Body of pancreas (tissue), 4 donors: ENCODE data around the gene MTCL3.

Source experiments
- ATAC-seq: fragments of 150-250 bp; one replicate; pipeline ENCODE4 v1.9.1; 2016
- DNase-seq, 4 donors: peaks; one replicate each; pipeline ENCODE4 v3.0.0-alpha.2; 2019
- H3K27ac ChIP-seq, 4 donors: fragments of 200-600 bp; sonication (generic); 1 replicate in 3 of 4; 2 replicates in 1 of 4; pipeline versions ENCODE4 v1.5.1 to v1.6.1; 2016 to 2019; ENCODE audit warnings: mild to moderate bottlenecking in 1 of 4, mixed read lengths in 1 of 4, moderate library complexity in 1 of 4
- H3K27me3 ChIP-seq, 2 donors: fragments of 200-600 bp; sonication (generic); one replicate each; pipeline ENCODE4 v1.6.0; 2016; ENCODE audit warnings: mild to moderate bottlenecking in 1 of 2
- H3K36me3 ChIP-seq, 2 donors: fragments of 200-600 bp; sonication (generic); replicated peaks in 1 of 2; 2 replicates each; pipeline ENCODE4 v1.5.1; 2016; ENCODE audit warnings: low read depth in 2 of 2; ENCODE audit not compliant: insufficient read depth in 1 of 2
- H3K4me1 ChIP-seq: fragments of 200-600 bp; sonication (generic); one replicate; pipeline ENCODE4 v1.6.0; 2016
- H3K4me3 ChIP-seq, 2 donors: fragments of 200-600 bp; sonication (generic); 1 replicate in 1 of 2; 2 replicates in 1 of 2; pipeline ENCODE4 v1.5.1; 2016 to 2019
- H3K9me3 ChIP-seq, 3 donors: fragments of 200-600 bp; sonication (generic); 1 replicate in 2 of 3; 2 replicates in 1 of 3; pipeline ENCODE4 v1.5.1; 2016
- POLR2A ChIP-seq, 3 donors: fragments of 450-650 bp; IDR thresholded peaks; one replicate each; pipeline ENCODE4 v1.6.1; 2016; ENCODE audit warnings: antibody characterized with exemption in 3 of 3, mild to moderate bottlenecking in 2 of 3
- WGBS, 2 donors: methylation state at CpG; one replicate each; pipeline ENCODE4 v1.1.5; 2017; 5-methylcytosine and 5-hydroxymethylcytosine counted together
- intact Hi-C: fragments of 100-400 bp; cut with DNase I; formaldehyde crosslinking; loops from one replicate; pipeline ENCODE4 v1.15.1; 2023
- TF ChIP-seq, protein P1 (sequence below), 7 experiments: fragments of 450-650 bp in 4 of 7; fragments of 200-600 bp in 3 of 7; sonication (generic) in 3 of 7; IDR thresholded peaks; one replicate each; pipeline ENCODE4 v1.5.1; 2016 to 2019; ENCODE audit warnings: antibody characterized with exemption in 7 of 7

Gene MTCL3

GRCh38 chr6:127497410-127497809 lies 21.7 kb downstream of the MTCL3 start:
- H3K27me3 ChIP-seq, result no peaks in the 10 kb centered on the region
- no peak for ATAC-seq
- H3K27ac ChIP-seq, result no peak overlapping the region
- H3K36me3 ChIP-seq, result no peaks in the 10 kb centered on the region
- no peak overlapping the region for H3K4me3 ChIP-seq
- no peaks in the 10 kb centered on the region for H3K4me1 ChIP-seq
- intact Hi-C loops, result no loop called here
- H3K9me3 ChIP-seq, result no peaks in the 10 kb centered on the region
- TF ChIP-seq, protein P1, sequence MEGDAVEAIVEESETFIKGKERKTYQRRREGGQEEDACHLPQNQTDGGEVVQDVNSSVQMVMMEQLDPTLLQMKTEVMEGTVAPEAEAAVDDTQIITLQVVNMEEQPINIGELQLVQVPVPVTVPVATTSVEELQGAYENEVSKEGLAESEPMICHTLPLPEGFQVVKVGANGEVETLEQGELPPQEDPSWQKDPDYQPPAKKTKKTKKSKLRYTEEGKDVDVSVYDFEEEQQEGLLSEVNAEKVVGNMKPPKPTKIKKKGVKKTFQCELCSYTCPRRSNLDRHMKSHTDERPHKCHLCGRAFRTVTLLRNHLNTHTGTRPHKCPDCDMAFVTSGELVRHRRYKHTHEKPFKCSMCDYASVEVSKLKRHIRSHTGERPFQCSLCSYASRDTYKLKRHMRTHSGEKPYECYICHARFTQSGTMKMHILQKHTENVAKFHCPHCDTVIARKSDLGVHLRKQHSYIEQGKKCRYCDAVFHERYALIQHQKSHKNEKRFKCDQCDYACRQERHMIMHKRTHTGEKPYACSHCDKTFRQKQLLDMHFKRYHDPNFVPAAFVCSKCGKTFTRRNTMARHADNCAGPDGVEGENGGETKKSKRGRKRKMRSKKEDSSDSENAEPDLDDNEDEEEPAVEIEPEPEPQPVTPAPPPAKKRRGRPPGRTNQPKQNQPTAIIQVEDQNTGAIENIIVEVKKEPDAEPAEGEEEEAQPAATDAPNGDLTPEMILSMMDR (IDR thresholded peaks at IDR 0.05), result no peak
- TF ChIP-seq POLR2A (IDR thresholded peaks at IDR 0.05), result no peak
- DNase-seq, result no peak
- WGBS, 2 donors, result 70 to 85% methylated on average over 1 of the region's 1 CpG

- no peak for ATAC-seq
- WGBS, 2 donors, result 70% methylated on average over 1 of the region's 1 CpG
These were observed 22.7 kb downstream of the MTCL3 start for GRCh38 chr6:127496471-127496870.

GRCh38 chr6:127494240-127494767 lies 24.8 kb downstream of the MTCL3 start:
- Histone ChIP-seq H3K27me3 (no peaks in the 10 kb centered on the region), H3K27ac (no peak overlapping the region), H3K4me3 (no peak overlapping the region), H3K36me3 (no peaks in the 10 kb centered on the region), H3K4me1 (no peaks in the 10 kb centered on the region), H3K9me3 (no peaks in the 10 kb centered on the region)
- DNase-seq, result no peak
- TF ChIP-seq, protein P1 (IDR thresholded peaks at IDR 0.05), result no peak
- no peak for TF ChIP-seq POLR2A (IDR thresholded peaks at IDR 0.05)
- no peak for ATAC-seq
- intact Hi-C loops, result no loop called here

More at GRCh38 chr6:127496471-127496870, 22.7 kb downstream of the MTCL3 start:
- Histone ChIP-seq H3K9me3 (no peaks in the 10 kb centered on the region), H3K4me1 (no peaks in the 10 kb centered on the region), H3K36me3 (no peaks in the 10 kb centered on the region), H3K27me3 (no peaks in the 10 kb centered on the region), H3K4me3 (no peak overlapping the region), H3K27ac (no peak overlapping the region)
- no peak for DNase-seq
- intact Hi-C loops, result no loop called here
- no peak for TF ChIP-seq POLR2A (IDR thresholded peaks at IDR 0.05)
- TF ChIP-seq, protein P1 (IDR thresholded peaks at IDR 0.05), result no peak

GRCh38 chr6:127489248-127489647 lies 29.9 kb downstream of the MTCL3 start:
- DNase-seq (no peak), ATAC-seq (no peak)
- Histone ChIP-seq H3K27ac (no peak overlapping the region), H3K4me3 (no peak overlapping the region), H3K9me3 (no peaks in the 10 kb centered on the region), H3K36me3 (no peaks in the 10 kb centered on the region), H3K27me3 (no peaks in the 10 kb centered on the region), H3K4me1 (no peaks in the 10 kb centered on the region)
- WGBS, 2 donors, result 71 to 90% methylated on average over 1 of the region's 1 CpG
- TF ChIP-seq, protein P1 (IDR thresholded peaks at IDR 0.05), result no peak
- no peak for TF ChIP-seq POLR2A (IDR thresholded peaks at IDR 0.05)
- intact Hi-C loops, result no loop called here

DNA sequence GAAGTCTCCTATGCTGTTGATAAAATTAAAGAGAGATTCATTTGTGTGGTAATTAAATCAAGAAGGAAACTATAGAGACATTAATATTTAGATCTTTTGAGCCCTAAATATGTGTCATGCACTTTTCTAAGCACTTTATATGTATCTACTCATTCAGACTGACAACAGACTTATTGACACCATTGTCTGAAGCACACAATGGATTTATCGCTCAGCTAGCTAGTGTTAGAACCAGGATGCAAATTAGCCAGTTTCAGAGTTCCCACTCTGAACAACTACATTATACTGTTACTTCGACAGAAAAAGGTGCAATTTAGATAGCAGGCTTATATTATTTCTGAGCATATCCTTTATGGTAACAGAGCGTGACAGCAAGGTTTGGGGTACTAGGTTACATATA lies 32.2 kb downstream of the MTCL3 start:
- Histone ChIP-seq H3K27me3 (no peaks in the 10 kb centered on the region), H3K36me3 (no peaks in the 10 kb centered on the region), H3K9me3 (no peaks in the 10 kb centered on the region), H3K27ac (no peak overlapping the region), H3K4me1 (peaks cover 8% of the 10 kb centered on the region), H3K4me3 (no peak overlapping the region)
- ATAC-seq, result no peak
- DNase-seq, result no peak
- 83 to 88% methylated on average over 3 of the region's 3 CpGs for WGBS, 2 donors
- intact Hi-C loops, result no loop called here
- no peak for TF ChIP-seq POLR2A (IDR thresholded peaks at IDR 0.05)
- TF ChIP-seq, protein P1 (IDR thresholded peaks at IDR 0.05), result no peak
